ENCODE measurements around the gene UCN3. TPM values are rescaled to one million over a fixed set of nuclear protein-coding genes. Genes with fewer than 3 reads are reported as not detected.

The UCN3 gene
- total RNA-seq, 6 donors from 2014 or later = 1.3 to 1.6 TPM; not detected in 4

GRCh38 chr10:5418584-5418983, 53.8 kb downstream of the UCN3 start:
- Histone ChIP-seq H3K4me3 (no peak overlapping the region), H3K27me3 (no peaks in the 10 kb centered on the region), H3K36me3 (no peaks in the 10 kb centered on the region), H3K4me1 (peaks cover 0 to under 1% (median 0%) of the 10 kb centered on the region in 4 donors), H3K27ac (no peak overlapping the region), H3K9me3 (peaks cover 0 to 7% (median 5%) of the 10 kb centered on the region in 4 donors)
- TF ChIP-seq EP300 (IDR thresholded peaks at IDR 0.05) = no peak
- TF ChIP-seq CTCF (IDR thresholded peaks at IDR 0.05) = no peak
- no peak for TF ChIP-seq POLR2AphosphoS5 (IDR thresholded peaks at IDR 0.05)
- no peak for TF ChIP-seq POLR2A (IDR thresholded peaks at IDR 0.05)
- ATAC-seq (ENCODE audit: low FRiP score in 2 of 2) (no peak), DNase-seq (no peak)

- Histone ChIP-seq H3K27ac (no peak overlapping the region), H3K4me3 (no peak overlapping the region), H3K36me3 (no peaks in the 10 kb centered on the region), H3K9me3 (peaks cover 0 to 7% (median 5%) of the 10 kb centered on the region in 4 donors), H3K4me1 (no peaks in the 10 kb centered on the region), H3K27me3 (no peaks in the 10 kb centered on the region)
- DNase-seq (no peak), ATAC-seq (ENCODE audit: low FRiP score in 2 of 2) (no peak)
- TF ChIP-seq POLR2A (IDR thresholded peaks at IDR 0.05) (no peak), POLR2AphosphoS5 (IDR thresholded peaks at IDR 0.05) (no peak)
- 85 to 89% methylated on average over 3 of the region's 3 CpGs for WGBS, 2 donors
Observed at GRCh38 chr10:5419466-5420094, 54.8 kb downstream of the UCN3 start.

GRCh38 chr10:5423771-5424170, 59.0 kb downstream of the UCN3 start:
- ATAC-seq (ENCODE audit: low FRiP score in 2 of 2) (no peak), DNase-seq (no peak)
- Histone ChIP-seq H3K4me1 (no peaks in the 10 kb centered on the region), H3K9me3 (peaks cover 0 to 3% (median 2%) of the 10 kb centered on the region in 4 donors), H3K27me3 (no peaks in the 10 kb centered on the region), H3K4me3 (no peak overlapping the region), H3K27ac (no peak overlapping the region), H3K36me3 (no peaks in the 10 kb centered on the region)
- 24 to 25% methylated on average over 2 of the region's 2 CpGs for WGBS, 2 donors
- no peak for TF ChIP-seq CTCF (IDR thresholded peaks at IDR 0.05)

Other genes starting within 250 kb of the UCN3 start
- 1 to 10 TPM in 1 of 6 donors, under 1 TPM in 3, not detected in 2; 0.30 to 9.4 (median 0.53) TPM for gene AKR1C8, start 179.8 kb upstream of the UCN3 start, total RNA-seq
- not detected for gene AKR1C4, start 168.1 kb upstream of the UCN3 start, total RNA-seq
- gene TUBAL3, start 39.9 kb downstream of the UCN3 start, total RNA-seq = under 1 TPM in 1 of 6 donors, not detected in 5; 0.59 TPM
- 10 to 100 TPM; 24.1 to 85.0 (median 47.2) TPM for gene NET1, start 47.6 kb downstream of the UCN3 start, total RNA-seq
- not detected for gene CALML5, start 134.6 kb downstream of the UCN3 start, total RNA-seq
- not detected for gene CALML3, start 160.0 kb downstream of the UCN3 start, total RNA-seq